GM18505 (cell line): ENCODE measurements around the gene NAGLU.

Source experiments
- ATAC-seq: cut with Tn5 transposase; IDR thresholded peaks from one replicate; pipeline ENCODE4 v1.9.1; 2021; ENCODE audit not compliant: unreplicated experiment
- POLR2A ChIP-seq: IDR thresholded peaks from 4 replicates; pipeline ENCODE4 v1.6.1; 2011; ENCODE audit warnings: borderline replicate concordance; ENCODE audit not compliant: insufficient read depth, insufficient read length; ENCODE audit errors: extremely low read depth

Gene NAGLU

DNA sequence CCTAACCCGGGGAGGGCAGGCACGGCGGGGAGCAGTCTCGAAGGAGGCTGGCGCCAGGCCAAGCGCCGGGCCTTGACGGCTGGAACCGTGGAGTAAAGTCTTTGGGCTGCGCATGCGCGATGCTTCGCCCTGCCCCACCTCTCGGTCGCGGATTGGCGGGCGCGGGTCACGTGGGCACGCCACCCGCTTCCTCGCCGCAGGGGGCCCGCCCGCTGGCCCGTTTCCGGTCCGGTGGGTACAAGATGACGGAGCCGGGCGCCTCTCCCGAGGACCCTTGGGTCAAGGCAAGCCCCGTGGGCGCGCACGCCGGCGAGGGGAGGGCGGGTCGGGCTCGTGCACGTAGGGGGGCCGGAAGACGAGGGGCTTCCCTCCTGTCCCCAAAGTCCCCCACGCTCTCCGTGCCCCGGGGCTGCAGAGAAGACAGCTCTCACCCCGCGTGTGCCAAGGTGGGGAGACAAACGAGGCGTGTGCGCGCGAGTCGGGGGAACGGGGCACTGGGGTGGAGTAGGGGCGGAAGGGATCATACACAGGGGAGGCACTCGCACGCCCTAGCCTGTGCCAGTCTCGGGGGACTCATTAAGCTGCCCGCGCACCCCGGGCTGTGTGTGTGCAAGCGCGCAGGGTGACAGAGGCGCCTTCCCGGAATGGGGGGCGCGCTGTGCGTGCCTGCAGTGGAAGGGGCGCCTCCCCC, 31.0 kb downstream of the NAGLU start, which contains the start of gene MLX:
Gene MLX (plus strand): TSS at position 218 of the 691 bp plus-strand sequence. CDS start 25 bp downstream, at position 243.
- ATAC-seq = peak; percentile 52
- TF ChIP-seq POLR2A = peak; percentile 51

DNA sequence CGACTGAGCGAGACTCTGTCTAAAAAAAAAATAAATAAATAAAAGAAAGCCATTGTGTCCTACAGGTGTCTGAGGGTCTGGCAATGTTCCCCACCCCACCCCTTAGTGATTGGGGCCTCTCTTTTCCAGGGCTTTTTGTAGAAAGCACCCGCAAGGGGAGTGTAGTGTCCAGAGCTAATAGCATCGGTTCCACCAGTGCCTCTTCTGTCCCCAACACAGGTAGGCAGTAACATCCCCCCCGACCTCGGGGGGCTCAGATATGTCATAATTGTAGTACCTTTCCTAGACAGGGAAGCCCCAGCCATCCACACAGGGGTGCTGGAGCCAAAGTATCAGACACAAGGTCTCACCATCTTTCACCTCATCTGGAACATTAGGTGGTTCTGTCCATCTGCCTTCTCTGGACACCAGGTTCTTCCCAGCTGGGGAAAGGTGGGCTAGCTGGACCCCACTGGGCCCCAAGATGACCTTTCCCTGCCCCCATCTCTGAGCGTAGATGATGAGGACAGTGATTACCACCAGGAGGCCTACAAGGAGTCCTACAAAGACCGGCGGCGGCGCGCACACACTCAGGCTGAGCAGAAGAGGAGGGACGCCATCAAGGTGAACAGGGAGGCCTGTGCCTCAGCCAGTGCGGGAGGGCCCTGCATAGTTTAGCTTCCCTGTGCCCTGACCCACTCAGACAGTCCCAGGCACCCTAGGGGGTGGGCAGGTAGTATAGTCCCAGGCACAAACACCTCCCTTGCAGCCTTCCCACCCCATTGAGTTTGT, 32.5 kb downstream of the NAGLU start:
- ATAC-seq = no peak
- TF ChIP-seq POLR2A = no peak

- ATAC-seq = no peak
- no peak for TF ChIP-seq POLR2A
Measured at GRCh38 chr17:42571435-42572225, 35.6 kb downstream of the NAGLU start.

- no peak for ATAC-seq
- no peak for TF ChIP-seq POLR2A
Measured at GRCh38 chr17:42573095-42573494, 37.1 kb downstream of the NAGLU start.

- ATAC-seq = no peak
- TF ChIP-seq POLR2A = no peak
Measured at GRCh38 chr17:42574463-42574862, 38.4 kb downstream of the NAGLU start.

- peak; percentile 2 for ATAC-seq
Measured at GRCh38 chr17:42577140-42577531, 41.1 kb downstream of the NAGLU start.

DNA sequence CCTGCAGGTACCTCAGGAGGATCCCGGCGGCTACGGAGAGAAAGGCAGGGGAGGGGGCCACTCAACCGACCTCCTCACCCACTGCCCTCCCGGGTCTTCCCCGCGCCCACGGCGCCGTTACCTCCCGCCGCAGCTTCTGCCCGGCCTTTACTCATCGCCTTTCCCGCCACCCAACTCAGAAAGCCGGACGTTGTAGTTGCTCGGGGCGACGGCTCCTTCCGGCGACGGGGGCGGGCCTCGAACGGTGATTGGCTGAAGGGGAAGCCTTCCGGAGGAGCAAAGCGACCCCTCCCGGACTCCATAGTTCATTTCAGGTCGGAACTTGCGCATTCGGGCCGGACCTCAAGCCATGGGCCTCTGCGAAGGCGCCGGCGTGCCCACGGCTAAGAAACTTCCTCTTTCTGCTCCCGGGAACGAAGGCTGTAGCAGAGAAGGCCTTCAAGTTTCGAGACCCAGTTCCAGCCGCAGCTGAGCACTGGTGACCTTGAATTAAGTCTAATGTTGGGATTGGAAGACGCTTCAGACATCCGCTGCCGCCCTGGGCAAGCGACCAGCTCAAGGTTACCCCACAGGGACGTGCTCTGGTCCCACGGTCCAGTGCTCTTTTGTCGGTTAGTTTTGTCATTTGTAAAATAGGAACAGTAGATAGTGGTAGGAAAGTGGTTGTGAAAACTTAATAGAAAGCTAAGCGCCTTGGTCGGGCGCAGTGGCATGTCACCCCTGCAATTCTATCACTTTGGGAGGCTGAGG, 41.7 kb downstream of the NAGLU start, which contains the start of gene PSMC3IP:
Gene PSMC3IP (minus strand): TSS at position 198 of the 750 bp plus-strand sequence. CDS start 43 bp downstream, at position 155.
- ATAC-seq = peak; percentile 58
- TF ChIP-seq POLR2A = peak; percentile 85

More at GRCh38 chr17:42577140-42577531, 41.1 kb downstream of the NAGLU start:
- no peak for TF ChIP-seq POLR2A

DNA sequence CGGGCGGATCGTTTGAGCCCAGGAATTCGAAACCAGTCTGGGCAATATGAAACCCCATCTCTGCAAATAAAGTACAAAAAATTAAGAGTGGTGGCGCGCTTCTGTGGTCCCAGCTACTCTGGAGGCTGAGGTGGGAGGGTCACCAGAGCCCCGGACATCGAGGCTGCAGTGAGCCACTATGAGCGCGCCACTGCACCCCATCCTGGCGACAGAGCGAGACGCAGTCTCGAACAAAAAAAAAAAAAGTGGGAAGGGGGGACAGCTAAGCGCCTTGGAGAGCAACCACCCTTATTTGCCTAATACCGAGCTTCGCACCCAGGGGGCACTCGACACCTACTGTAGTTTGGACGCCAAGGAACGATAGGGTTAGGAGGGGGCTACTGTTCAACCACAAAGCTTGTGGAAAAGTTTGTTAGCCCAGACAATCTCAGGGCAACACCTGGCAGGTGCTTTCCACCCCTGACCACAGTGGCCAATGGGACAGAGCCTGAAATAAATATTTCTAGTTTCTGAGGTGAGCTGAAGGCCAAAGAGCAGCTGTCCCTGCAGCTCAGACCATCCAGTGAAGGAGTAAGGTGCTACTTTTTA, 42.3 kb downstream of the NAGLU start:
- TF ChIP-seq POLR2A = no peak
- ATAC-seq = peak; percentile 46

DNA sequence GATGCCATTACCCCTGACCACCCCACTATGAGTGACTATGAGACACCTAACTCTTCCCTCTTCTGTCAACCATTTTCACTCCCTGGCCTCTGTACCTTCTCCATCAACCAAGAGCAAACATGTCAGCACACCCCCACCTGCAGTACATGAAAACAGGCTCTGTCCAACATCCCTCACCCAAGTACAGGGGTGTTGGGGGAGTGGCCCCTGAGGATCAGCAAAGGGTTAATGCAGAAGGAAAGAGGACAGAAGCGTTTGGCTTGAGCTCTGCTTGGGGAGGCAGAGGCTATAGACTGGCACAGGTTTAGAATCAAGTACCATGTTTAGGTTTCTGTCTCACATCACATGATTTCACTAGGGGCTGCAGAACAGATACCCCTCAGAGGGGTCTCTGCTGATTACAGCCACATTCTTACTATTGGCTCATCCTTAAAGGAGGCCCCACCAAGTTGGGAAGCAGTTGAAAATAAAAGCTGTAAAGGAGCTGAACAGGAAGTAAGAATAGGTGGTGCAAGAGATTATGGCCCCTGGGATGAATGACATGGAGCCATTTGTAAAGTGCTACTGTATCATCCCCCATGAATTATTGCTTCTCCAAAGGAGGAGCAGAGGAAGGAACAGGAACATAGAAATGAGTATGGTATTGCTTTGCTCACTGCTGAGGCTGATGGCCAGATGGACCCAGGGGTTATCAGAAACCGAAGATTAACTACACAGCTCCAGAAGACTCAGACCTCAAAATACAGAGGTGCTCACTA, 43.9 kb downstream of the NAGLU start:
- ATAC-seq = no peak

DNA sequence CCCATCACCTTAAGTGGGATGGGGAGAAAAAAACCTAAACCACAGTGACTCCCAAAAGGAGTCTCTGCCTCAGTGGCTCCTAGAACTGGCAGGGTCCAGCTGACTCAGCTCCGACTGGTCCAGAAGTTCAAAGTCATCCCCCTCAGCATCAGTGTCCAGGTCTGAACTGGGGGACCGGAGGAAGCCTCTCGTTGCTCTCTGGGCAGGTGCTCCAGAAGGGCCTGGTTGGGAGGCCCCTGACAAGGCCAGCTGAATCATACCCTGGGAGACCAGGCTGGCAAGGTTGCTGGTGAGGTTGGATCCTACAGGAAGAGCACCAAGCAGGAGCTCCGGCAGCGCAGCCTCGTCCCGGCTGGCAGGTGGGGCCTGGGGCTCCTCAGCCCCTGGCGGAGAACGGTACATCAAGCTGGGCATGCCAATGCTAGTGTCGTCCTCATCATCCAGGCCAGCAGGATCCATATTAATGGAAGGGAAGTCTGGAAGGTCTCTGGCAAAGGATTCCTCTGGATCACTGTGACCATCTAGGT, 45.8 kb downstream of the NAGLU start:
- ATAC-seq = no peak
- TF ChIP-seq POLR2A = no peak

More for the DNA sequence above, 43.9 kb downstream of the NAGLU start:
- TF ChIP-seq POLR2A = no peak

DNA sequence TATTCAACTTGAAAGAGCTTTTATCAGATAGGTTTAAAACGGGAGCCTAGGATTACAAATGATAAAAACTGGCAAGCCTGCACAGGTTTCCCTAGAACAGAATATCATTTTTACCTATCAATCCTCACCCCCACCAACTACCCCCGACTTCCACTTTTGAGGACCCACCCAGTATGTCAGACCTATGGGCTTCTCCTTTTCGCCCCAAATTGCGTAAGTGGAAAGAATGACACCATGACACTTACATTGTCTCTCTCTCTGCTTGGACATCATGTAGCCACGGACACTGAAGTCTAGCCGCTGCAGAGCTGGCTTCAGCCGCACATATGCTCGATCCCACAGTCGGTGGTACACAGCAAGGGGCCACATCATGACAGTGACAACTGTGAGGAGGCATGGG, 48.8 kb downstream of the NAGLU start:
- no peak for ATAC-seq
- TF ChIP-seq POLR2A = no peak
